H1 (cell line): ENCODE results near the gene DOCK1.

Experiments used
- BRCA1 ChIP-seq: IDR thresholded peaks from 2 replicates; pipeline ENCODE4 v1.6.1; 2012; ENCODE audit warnings: low read depth, low read length, improper control_type of control experiment
- POLR2AphosphoS5 ChIP-seq: IDR thresholded peaks from 2 replicates; pipeline ENCODE4 v1.6.1; 2011; ENCODE audit warnings: low read depth, low read length
- RBBP5 ChIP-seq: IDR thresholded peaks from 2 replicates; pipeline ENCODE4 v1.7.1; 2012; ENCODE audit warnings: low read depth, mild to moderate bottlenecking, inconsistent platforms, low read length, moderate library complexity, borderline replicate concordance
- SIX5 ChIP-seq: IDR thresholded peaks from 2 replicates; pipeline ENCODE4 v1.6.1; 2011; ENCODE audit warnings: mild to moderate bottlenecking, low read depth, low read length
- ZNF274 ChIP-seq: IDR thresholded peaks from 2 replicates; pipeline ENCODE4 v1.7.0; 2012; ENCODE audit warnings: low read length, borderline replicate concordance; ENCODE audit errors: extremely low read depth
- TF ChIP-seq, protein P1 (sequence below), 3 experiments: IDR thresholded peaks; 1 replicate in 2 of 3; 2 replicates in 1 of 3; pipeline versions ENCODE4 v1.5.1 to v1.6.1; 2011; ENCODE audit warnings: low read length in 3 of 3, mild to moderate bottlenecking in 3 of 3, inconsistent platforms in 2 of 3, low read depth in 1 of 3, moderate library complexity in 1 of 3; ENCODE audit not compliant: insufficient read depth in 1 of 3; ENCODE audit errors: control extremely low read depth in 1 of 3

DNA sequence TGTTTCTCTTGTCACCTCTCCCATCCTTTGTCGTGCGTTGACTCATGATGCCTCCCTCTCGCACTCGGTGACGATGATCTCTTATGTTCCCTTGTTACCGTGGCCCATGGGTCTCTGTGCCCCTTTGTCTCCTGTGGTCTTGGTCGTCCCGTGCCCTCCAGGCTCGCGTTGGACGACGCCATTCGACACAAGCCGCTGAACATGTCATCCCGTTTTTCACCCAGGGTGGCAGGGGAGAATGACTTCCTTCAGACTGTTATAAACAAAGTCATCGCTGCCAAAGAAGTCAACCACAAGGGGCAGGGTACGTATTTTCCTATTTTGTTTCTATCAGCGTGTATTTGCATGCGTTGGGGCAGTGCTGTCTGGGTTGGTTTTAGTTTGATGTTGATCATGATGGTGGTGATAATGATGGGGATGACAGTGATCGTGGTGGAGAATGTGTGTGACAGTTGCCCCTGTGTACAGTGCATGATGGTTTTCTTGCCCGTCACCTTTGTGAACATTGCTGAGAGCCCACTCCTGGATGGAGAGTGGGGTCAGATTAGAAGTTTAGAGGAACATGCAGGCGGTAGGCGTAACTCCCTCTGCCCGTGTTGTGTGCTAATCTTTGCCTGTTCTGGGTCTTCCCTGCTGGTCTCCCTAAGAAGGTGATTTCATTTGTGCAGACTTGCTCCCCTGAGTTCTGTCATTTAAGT lies 107.0 kb downstream of the DOCK1 start:
- TF ChIP-seq, protein P1, sequence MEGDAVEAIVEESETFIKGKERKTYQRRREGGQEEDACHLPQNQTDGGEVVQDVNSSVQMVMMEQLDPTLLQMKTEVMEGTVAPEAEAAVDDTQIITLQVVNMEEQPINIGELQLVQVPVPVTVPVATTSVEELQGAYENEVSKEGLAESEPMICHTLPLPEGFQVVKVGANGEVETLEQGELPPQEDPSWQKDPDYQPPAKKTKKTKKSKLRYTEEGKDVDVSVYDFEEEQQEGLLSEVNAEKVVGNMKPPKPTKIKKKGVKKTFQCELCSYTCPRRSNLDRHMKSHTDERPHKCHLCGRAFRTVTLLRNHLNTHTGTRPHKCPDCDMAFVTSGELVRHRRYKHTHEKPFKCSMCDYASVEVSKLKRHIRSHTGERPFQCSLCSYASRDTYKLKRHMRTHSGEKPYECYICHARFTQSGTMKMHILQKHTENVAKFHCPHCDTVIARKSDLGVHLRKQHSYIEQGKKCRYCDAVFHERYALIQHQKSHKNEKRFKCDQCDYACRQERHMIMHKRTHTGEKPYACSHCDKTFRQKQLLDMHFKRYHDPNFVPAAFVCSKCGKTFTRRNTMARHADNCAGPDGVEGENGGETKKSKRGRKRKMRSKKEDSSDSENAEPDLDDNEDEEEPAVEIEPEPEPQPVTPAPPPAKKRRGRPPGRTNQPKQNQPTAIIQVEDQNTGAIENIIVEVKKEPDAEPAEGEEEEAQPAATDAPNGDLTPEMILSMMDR (IDR thresholded peaks at IDR 0.05; ENCODE audit: control extremely low read depth in 1 of 3, insufficient read depth in 1 of 3, low read depth in 1 of 3, low read length in 3 of 3) = no peak
- no peak for TF ChIP-seq BRCA1
- TF ChIP-seq SIX5 = no peak
- no peak for TF ChIP-seq POLR2AphosphoS5
- no peak for TF ChIP-seq RBBP5
- no peak for TF ChIP-seq ZNF274
